Cardiac muscle cell (in vitro differentiated cells and primary cell): ENCODE measurements around the gene ARFGAP3. TPM values are rescaled to one million over a fixed set of nuclear protein-coding genes. Genes with fewer than 3 reads are reported as not detected.

Experiments used
- DNase-seq, 2 donors: peaks; one replicate each; pipeline versions ENCODE4 v3.0.0 to v3.0.0-alpha.2; 2010 to 2017; ENCODE audit warnings: low read depth in 1 of 2, low spot score in 1 of 2
- H3K27ac ChIP-seq: fragments of 200-600 bp; sonication (generic); 2 replicates; pipeline ENCODE4 v1.5.1; 2016
- H3K27me3 ChIP-seq: fragments of 200-600 bp; sonication (generic); 2 replicates; pipeline ENCODE4 v1.6.0; 2016; ENCODE audit warnings: control low read depth
- H3K36me3 ChIP-seq: fragments of 200-600 bp; sonication (generic); 2 replicates; pipeline ENCODE4 v1.5.1; 2016; ENCODE audit warnings: control low read depth
- H3K4me1 ChIP-seq: fragments of 200-600 bp; sonication (generic); 2 replicates; pipeline ENCODE4 v1.8.1; 2017; ENCODE audit warnings: low read depth, mild to moderate bottlenecking, mixed run types
- H3K4me3 ChIP-seq: fragments of 200-600 bp; sonication (generic); 2 replicates; pipeline ENCODE4 v1.5.1; 2016; ENCODE audit warnings: mild to moderate bottlenecking
- H3K9me3 ChIP-seq: fragments of 200-600 bp; sonication (generic); 2 replicates; pipeline ENCODE4 v1.5.1; 2017; ENCODE audit warnings: low read depth, mild to moderate bottlenecking, control low read depth
- CTCF ChIP-seq: IDR thresholded peaks from 2 replicates; pipeline ENCODE4 v1.5.1; 2012; ENCODE audit warnings: low read depth, mild to moderate bottlenecking, low read length
- polyA plus RNA-seq: library from polyadenylated mRNA; unstranded; fragments of >200 nt; fragmentation: Nextera tagmentation; extraction: Ambion mirVana; gene quantifications from 2 replicates; pipeline ENCODE4 v1.2.1, GENCODE V29; 2016
- total RNA-seq: library from RNA; depleted of rRNA; stranded (reverse); fragments of >200 nt; gene quantifications from 2 replicates; pipeline ENCODE4 v1.2.3, GENCODE V29; 2016

Gene ARFGAP3
- total and polyA plus RNA-seq, 2 experiments from 2014 or later, result 26.3 to 38.2 TPM

- Histone ChIP-seq H3K27ac (no peak overlapping the region), H3K4me3 (no peak overlapping the region), H3K36me3 (peaks cover 21% of the 10 kb centered on the region), H3K9me3 (no peaks in the 10 kb centered on the region), H3K4me1 (no peaks in the 10 kb centered on the region), H3K27me3 (no peaks in the 10 kb centered on the region)
- no peak for TF ChIP-seq CTCF
- DNase-seq, result no peak
These were observed 30.7 kb upstream of the ARFGAP3 start for GRCh38 chr22:42887523-42888507.

DNA sequence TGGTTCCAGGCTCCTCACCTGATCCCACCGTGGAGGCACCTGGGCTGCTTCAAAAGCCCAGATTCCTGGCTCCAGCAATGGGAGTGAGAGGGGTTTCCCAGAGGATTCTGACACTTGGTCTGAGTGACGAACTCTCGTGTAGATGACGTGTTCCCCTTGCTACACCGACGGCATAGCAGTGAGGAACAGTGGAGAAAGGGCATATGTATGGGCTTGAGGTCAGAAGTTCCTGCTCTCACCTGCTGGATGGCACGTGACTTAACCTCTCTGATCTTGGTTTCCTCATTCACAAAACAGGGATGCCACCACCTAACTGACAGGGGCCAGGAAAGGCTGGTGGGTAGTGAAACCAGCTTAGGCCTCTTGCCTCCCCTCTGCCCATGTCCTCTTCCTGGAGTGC lies 30.0 kb upstream of the ARFGAP3 start:
- Histone ChIP-seq H3K4me3 (no peak overlapping the region), H3K36me3 (peaks cover 24% of the 10 kb centered on the region), H3K4me1 (no peaks in the 10 kb centered on the region), H3K27ac (no peak overlapping the region), H3K27me3 (no peaks in the 10 kb centered on the region), H3K9me3 (no peaks in the 10 kb centered on the region)
- no peak for DNase-seq
- TF ChIP-seq CTCF, result no peak

GRCh38 chr22:42885446-42885845 lies 28.4 kb upstream of the ARFGAP3 start:
- Histone ChIP-seq H3K4me3 (no peak overlapping the region), H3K9me3 (no peaks in the 10 kb centered on the region), H3K27ac (no peak overlapping the region), H3K27me3 (no peaks in the 10 kb centered on the region), H3K4me1 (no peaks in the 10 kb centered on the region), H3K36me3 (peaks cover 24% of the 10 kb centered on the region)
- DNase-seq, result no peak
- TF ChIP-seq CTCF, result no peak

DNA sequence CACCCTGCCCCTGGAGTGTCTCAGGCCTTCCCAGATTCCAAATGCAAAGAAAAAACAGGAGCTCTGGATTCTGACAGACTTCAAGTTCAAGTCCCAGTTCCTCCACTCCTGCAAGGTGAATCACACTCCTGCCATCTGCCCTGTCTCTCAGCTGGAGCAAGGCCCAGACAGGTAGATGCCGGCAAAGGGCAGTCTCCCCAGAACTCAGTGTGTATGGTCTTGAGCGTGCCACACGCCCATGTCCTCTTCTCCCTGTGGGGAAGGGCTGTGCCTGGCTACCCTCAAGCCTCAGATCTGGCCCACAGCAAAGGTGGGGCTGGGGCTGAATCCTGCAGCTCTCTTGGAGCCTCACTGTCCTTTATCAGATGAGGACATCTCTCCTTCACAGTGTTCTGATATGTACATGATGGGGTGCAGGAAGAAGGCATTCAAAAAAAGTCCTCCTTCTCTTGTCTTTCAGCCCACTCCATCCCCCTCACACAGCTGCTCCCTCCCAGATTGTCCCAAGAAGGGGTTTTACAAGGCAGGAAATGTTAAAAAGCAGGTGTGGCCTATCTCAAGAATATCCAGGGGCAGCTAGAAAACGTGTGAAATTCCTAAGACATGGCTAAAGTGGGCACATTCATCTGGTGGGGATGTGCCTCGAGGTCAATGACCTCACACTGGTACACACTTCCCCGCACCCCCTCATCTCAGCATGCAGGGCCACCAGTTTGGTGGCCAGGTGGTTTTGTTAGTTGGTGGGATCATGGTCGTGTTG lies 27.7 kb upstream of the ARFGAP3 start:
- Histone ChIP-seq H3K9me3 (no peaks in the 10 kb centered on the region), H3K4me3 (no peak overlapping the region), H3K27ac (no peak overlapping the region), H3K36me3 (peaks cover 24% of the 10 kb centered on the region), H3K4me1 (no peaks in the 10 kb centered on the region), H3K27me3 (no peaks in the 10 kb centered on the region)
- DNase-seq, result no peak
- no peak for TF ChIP-seq CTCF

DNA sequence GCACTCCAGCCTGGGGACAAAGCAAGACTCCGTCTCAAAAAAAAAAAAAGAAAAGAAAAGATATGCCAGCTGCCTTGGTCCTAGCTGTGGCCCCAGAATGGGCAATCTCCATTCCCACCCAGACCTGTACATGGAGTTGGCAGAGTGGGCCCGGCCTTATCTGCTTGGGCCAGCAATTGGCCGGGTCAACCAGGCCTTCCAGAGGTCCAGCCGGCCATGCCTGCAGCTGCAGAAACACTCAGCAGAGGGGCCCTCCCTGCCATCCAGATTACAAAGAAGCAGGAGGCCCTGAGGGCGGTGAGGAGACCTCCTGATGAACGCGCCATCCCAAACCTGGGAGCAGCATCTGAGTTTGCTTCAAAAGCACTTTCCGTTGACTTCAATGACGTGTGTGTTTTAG lies 26.9 kb upstream of the ARFGAP3 start:
- no peaks in the 10 kb centered on the region for H3K27me3 ChIP-seq
- no peaks in the 10 kb centered on the region for H3K9me3 ChIP-seq
- no peak for DNase-seq
- peaks cover 24% of the 10 kb centered on the region for H3K36me3 ChIP-seq
- no peak for TF ChIP-seq CTCF
- no peak overlapping the region for H3K4me3 ChIP-seq
- H3K27ac ChIP-seq, result no peak overlapping the region
- no peaks in the 10 kb centered on the region for H3K4me1 ChIP-seq
